HepG2 (cell line): Measurements from ENCODE around the gene TPO. TPM values are rescaled to one million over a fixed set of nuclear protein-coding genes. Genes with fewer than 3 reads are reported as not detected.

Source experiments
- ATAC-seq: fragments of 200-7000 bp; cut with Tn5 transposase; 3 replicates; pipeline ENCODE4 v1.9.1; 2020; ENCODE audit warnings: mild to moderate bottlenecking, moderate library complexity
- BruUV-seq: library from RNA; stranded (reverse); fragments of 400-500 nt; replicated peaks from 2 replicates; lab custom pipeline; 2021; lab: Mats Ljungman, UMichigan
- CTCF ChIA-PET: fragments of 300-600 bp; formaldehyde crosslinking; extraction: SDS; loops from one replicate; lab custom pipeline; 2021; ENCODE audit warnings: low total read pairs, inconsistent platforms, low intra/inter-chr PET ratio; lab: Yijun Ruan, JAX
- POLR2A ChIA-PET: fragments of 350-600 bp; sonication (Branson Sonifier 250); formaldehyde crosslinking; loops from one replicate; lab custom pipeline; 2020; ENCODE audit warnings: antibody characterized with exemption, inconsistent platforms; lab: Yijun Ruan, JAX
- DNase-seq: peaks from one replicate; pipeline ENCODE4 v3.0.0-alpha.2; 2015; ENCODE audit warnings: low spot score
- FAIRE-seq: peaks from 3 replicates; lab custom pipeline; 2011; peaks lifted over from hg19 to GRCh38; lab: Jason Lieb, UNC
- H2AFZ ChIP-seq: one replicate; pipeline ENCODE4 v1.6.1; 2011; ENCODE audit warnings: low read length, inconsistent platforms
- H3K27ac ChIP-seq: fragments of 300-600 bp; 3 replicates; pipeline ENCODE4 v1.8.0; 2011; ENCODE audit warnings: mixed run types, mild to moderate bottlenecking, mixed read lengths, low read length, inconsistent platforms; ENCODE audit not compliant: insufficient read depth; ENCODE audit errors: extremely low read length
- H3K27me3 ChIP-seq, 2 experiments: fragments of 200-600 bp in 1 of 2; 2 replicates in 1 of 2; 3 replicates in 1 of 2; pipeline versions ENCODE4 v1.6.0 to v1.8.0; 2011; ENCODE audit warnings: low read length in 2 of 2, mild to moderate bottlenecking in 2 of 2, moderate library complexity in 2 of 2, inconsistent platforms in 1 of 2; ENCODE audit not compliant: insufficient read depth in 2 of 2, control insufficient read depth in 1 of 2
- H3K36me3 ChIP-seq, 2 experiments: fragments of 200-600 bp in 1 of 2; replicated peaks in 1 of 2; 2 replicates in 1 of 2; 3 replicates in 1 of 2; pipeline versions ENCODE4 v1.5.1 to v1.8.0; 2011; ENCODE audit warnings: low read length in 2 of 2, inconsistent platforms in 1 of 2; ENCODE audit not compliant: insufficient read depth in 2 of 2, control insufficient read depth in 1 of 2
- H3K4me1 ChIP-seq: 2 replicates; pipeline ENCODE4 v1.5.1; 2012; ENCODE audit warnings: low read length, inconsistent platforms; ENCODE audit not compliant: insufficient read depth
- H3K4me2 ChIP-seq: 2 replicates; pipeline ENCODE4 v1.6.0; 2011; ENCODE audit warnings: low read depth, low read length, inconsistent platforms
- H3K4me3 ChIP-seq, 3 experiments: fragments of 200-600 bp in 1 of 3; sonication (generic), shearing (Covaris generic) in 1 of 3; replicated peaks in 1 of 3; 2 replicates each; pipeline ENCODE4 v1.5.1; 2011 to 2016; ENCODE audit warnings: low read length in 3 of 3, inconsistent platforms in 2 of 3, low read depth in 2 of 3, mild to moderate bottlenecking in 2 of 3, control low read depth in 1 of 3, mixed read lengths in 1 of 3; ENCODE audit not compliant: insufficient read depth in 1 of 3
- H3K79me2 ChIP-seq: one replicate; pipeline ENCODE4 v1.6.1; 2011; ENCODE audit warnings: low read length, inconsistent platforms; ENCODE audit not compliant: insufficient read depth
- H3K9ac ChIP-seq: 2 replicates; pipeline ENCODE4 v1.6.0; 2011; ENCODE audit warnings: mild to moderate bottlenecking, low read depth, low read length, inconsistent platforms; ENCODE audit not compliant: insufficient read depth
- H3K9me3 ChIP-seq: 2 replicates; pipeline ENCODE4 v1.5.1; 2012; ENCODE audit warnings: mild to moderate bottlenecking, low read length
- H4K20me1 ChIP-seq: 2 replicates; pipeline ENCODE4 v1.6.0; 2011; ENCODE audit warnings: inconsistent platforms, mild to moderate bottlenecking, low read length, moderate library complexity; ENCODE audit not compliant: insufficient read depth
- FOXJ3 ChIP-seq: sonication (generic); formaldehyde crosslinking; IDR thresholded peaks from 2 replicates; pipeline ENCODE4 v1.4.0; 2020; ENCODE audit warnings: missing genetic modification reagents, mild to moderate bottlenecking, borderline replicate concordance
- NCOA5 ChIP-seq: sonication (generic); formaldehyde crosslinking; IDR thresholded peaks from 2 replicates; pipeline ENCODE4 v1.4.0; 2020; ENCODE audit warnings: missing genetic modification reagents
- ZNF138 ChIP-seq: sonication (generic); formaldehyde crosslinking; IDR thresholded peaks from 2 replicates; pipeline ENCODE4 v1.5.0; 2020; ENCODE audit warnings: mild to moderate bottlenecking, low read depth, missing genetic modification reagents
- WGBS: methylation state at CpG from one replicate; pipeline ENCODE4 v1.1.6; 2017; ENCODE audit warnings: low lambda C conversion rate; 5-methylcytosine and 5-hydroxymethylcytosine counted together
- in situ Hi-C: cut with HindIII; loops from 2 replicates; pipeline ENCODE4 v1.10.0; 2017; ENCODE audit warnings: low pct_unique_long_range_greater_than_20kb; ENCODE audit not compliant: extremely low pct_ligation_motif_present
- intact Hi-C: fragments of 100-400 bp; cut with micrococcal nuclease; formaldehyde crosslinking; loops from one replicate; pipeline ENCODE4 v1.10.0; 2022; ENCODE audit not compliant: unreplicated experiment
- polyA plus RNA-seq, 8 experiments: library from polyadenylated mRNA; depleted of rRNA in 3 of 8; stranded (reverse) in 7 of 8; unstranded in 1 of 8; fragments of >200 nt; fragmentation: Illumina TruSeq in 4 of 8; extraction: Trizol in 4 of 8; gene quantifications; 2 replicates each; pipeline versions ENCODE4 v1.2.1 to v1.2.3, GENCODE V29; 2011 to 2016; ENCODE audit warnings: low read depth in 4 of 8, missing spikeins in 1 of 8, mixed read lengths in 1 of 8; ENCODE audit not compliant: insufficient read depth in 1 of 8
- total RNA-seq, 5 experiments: library from RNA; depleted of rRNA; stranded (reverse); fragments of >200 nt; fragmentation: Illumina TruSeq; extraction: Trizol; gene quantifications; 2 replicates each; pipeline ENCODE4 v1.2.3, GENCODE V29; 2016; ENCODE audit warnings: low read depth in 1 of 5
- TF ChIP-seq, protein P1 (sequence below): sonication (generic); formaldehyde crosslinking; IDR thresholded peaks from 2 replicates; pipeline ENCODE4 v1.5.1; 2020; ENCODE audit warnings: missing genetic modification reagents, mild to moderate bottlenecking, borderline replicate concordance
- TF ChIP-seq, protein P2 (sequence below): sonication (generic); formaldehyde crosslinking; IDR thresholded peaks from 2 replicates; pipeline ENCODE4 v1.8.0; 2022; ENCODE audit warnings: missing genetic modification reagents, mild to moderate bottlenecking, inconsistent platforms, borderline replicate concordance
- TF ChIP-seq, protein P3 (sequence below), 2 experiments: sonication (generic) in 1 of 2; formaldehyde crosslinking in 1 of 2; IDR thresholded peaks; 2 replicates each; pipeline versions ENCODE4 v1.6.1 to v1.9.0; 2014 to 2022; ENCODE audit warnings: antibody characterized with exemption in 1 of 2, borderline replicate concordance in 1 of 2, inconsistent platforms in 1 of 2, low read depth in 1 of 2, missing genetic modification reagents in 1 of 2

The TPO gene
- total and polyA plus RNA-seq, 2 of the 13 experiments (the other 11 are each of a cell fraction or from before 2014, with no cell fraction given): not detected

DNA sequence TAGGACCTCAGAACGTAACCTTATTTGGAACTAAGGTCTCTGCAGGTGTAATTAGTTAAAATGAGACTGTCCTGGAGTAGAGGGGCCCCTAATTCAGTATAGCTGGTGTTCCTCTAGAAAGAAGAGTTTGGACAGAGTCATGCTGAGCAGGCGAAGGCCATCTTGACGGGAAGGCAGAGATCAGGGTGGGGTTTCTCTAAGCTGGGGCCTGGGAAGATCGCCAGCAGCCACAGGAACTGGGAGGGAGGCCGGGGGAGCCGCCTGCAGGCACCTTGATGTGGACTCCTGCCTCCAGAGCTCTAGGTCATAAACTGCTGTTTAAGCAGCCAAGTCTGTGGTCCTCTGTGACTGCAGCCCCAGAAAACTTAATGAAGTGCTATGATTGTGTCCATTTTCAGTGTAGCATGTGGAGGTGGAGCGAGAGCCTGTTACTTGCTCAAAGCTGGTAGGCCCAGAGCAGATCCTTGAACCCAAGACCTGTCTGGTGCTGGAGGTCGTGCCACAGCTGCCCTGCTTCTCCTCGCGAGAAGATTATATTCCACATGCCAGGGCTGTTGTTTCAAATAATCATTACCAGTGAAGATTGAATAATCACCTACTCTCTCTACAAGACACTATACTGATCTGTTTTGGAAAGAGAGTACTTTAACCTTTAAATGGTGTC lies 105.7 kb downstream of the TPO start:
- no peak overlapping the region for H3K4me2 ChIP-seq

More for the DNA sequence above, 105.7 kb downstream of the TPO start:
- no peak overlapping the region for H3K9ac ChIP-seq
- ChIA-PET CTCF (no interaction called here), POLR2A (no interaction called here)
- no peak overlapping the region for H3K4me3 ChIP-seq
- TF ChIP-seq, protein P1, sequence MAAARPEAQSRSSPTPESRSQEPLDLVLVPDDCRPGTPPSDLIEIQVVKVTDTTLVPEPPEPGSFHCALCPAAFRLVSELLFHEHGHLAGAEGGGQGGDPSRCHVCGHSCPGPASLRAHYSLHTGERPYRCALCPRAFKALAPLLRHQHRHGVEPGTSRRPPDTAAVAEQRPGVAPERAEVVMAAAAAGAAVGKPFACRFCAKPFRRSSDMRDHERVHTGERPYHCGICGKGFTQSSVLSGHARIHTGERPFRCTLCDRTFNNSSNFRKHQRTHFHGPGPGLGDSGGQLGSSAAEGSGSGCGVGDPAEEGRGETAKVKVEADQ: no peak
- TF ChIP-seq, protein P2, sequence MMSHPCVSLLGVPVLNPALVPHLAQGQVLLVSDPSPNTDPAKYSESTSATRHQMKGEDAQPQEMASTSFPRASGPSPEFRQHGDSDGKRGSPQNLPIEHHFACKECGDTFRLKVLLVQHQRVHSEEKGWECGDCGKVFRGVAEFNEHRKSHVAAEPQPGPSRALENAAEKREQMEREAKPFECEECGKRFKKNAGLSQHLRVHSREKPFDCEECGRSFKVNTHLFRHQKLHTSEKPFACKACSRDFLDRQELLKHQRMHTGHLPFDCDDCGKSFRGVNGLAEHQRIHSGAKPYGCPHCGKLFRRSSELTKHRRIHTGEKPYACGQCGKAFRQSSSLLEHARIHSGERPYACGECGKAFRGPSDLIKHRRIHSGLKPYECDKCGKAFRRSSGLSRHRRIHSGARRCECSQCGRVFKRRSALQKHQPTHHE (CRISPR knock-in tag): no peak
- TF ChIP-seq FOXJ3 (CRISPR knock-in tag) (no peak), NCOA5 (CRISPR knock-in tag) (no peak), ZNF138 (CRISPR knock-in tag) (no peak)
- TF ChIP-seq, protein P3, sequence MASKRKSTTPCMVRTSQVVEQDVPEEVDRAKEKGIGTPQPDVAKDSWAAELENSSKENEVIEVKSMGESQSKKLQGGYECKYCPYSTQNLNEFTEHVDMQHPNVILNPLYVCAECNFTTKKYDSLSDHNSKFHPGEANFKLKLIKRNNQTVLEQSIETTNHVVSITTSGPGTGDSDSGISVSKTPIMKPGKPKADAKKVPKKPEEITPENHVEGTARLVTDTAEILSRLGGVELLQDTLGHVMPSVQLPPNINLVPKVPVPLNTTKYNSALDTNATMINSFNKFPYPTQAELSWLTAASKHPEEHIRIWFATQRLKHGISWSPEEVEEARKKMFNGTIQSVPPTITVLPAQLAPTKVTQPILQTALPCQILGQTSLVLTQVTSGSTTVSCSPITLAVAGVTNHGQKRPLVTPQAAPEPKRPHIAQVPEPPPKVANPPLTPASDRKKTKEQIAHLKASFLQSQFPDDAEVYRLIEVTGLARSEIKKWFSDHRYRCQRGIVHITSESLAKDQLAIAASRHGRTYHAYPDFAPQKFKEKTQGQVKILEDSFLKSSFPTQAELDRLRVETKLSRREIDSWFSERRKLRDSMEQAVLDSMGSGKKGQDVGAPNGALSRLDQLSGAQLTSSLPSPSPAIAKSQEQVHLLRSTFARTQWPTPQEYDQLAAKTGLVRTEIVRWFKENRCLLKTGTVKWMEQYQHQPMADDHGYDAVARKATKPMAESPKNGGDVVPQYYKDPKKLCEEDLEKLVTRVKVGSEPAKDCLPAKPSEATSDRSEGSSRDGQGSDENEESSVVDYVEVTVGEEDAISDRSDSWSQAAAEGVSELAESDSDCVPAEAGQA (IDR thresholded peaks at IDR 0.05; ENCODE audit: low read depth): no peak
- TF ChIP-seq, protein P3 (CRISPR knock-in tag; IDR thresholded peaks at IDR 0.05; ENCODE audit: borderline replicate concordance): no peak
- no peak for DNase-seq
- BruUV-seq: no TSS peak
- H3K4me1 ChIP-seq: no peaks in the 10 kb centered on the region
- H3K27me3 ChIP-seq: peaks cover 6 to 58% of the 10 kb centered on the region in 2 experiments
- H4K20me1 ChIP-seq: no peaks in the 10 kb centered on the region
- no peak for ATAC-seq
- no peak overlapping the region for H3K27ac ChIP-seq
- in situ Hi-C loops: no loop called here
- intact Hi-C loops: no loop called here
- no peaks in the 10 kb centered on the region for H3K9me3 ChIP-seq
- H2AFZ ChIP-seq: no peak overlapping the region
- H3K36me3 ChIP-seq: no peaks in the 10 kb centered on the region
- no peaks in the 10 kb centered on the region for H3K79me2 ChIP-seq
- no peak for FAIRE-seq
- 0% methylated on average over 10 of the region's 10 CpGs for WGBS
